Hindlimb muscle (tissue), 1 donor: Measurements from ENCODE around the gene SLC27A5. TPM values are rescaled to one million over a fixed set of nuclear protein-coding genes. Genes with fewer than 3 reads are reported as not detected.
A peak's percentile ranks its signal among the peaks of the same experiment; 100 is the strongest.
"Not testable (repeated sequence)": the region's sequence is repeated elsewhere in the genome, so short reads cannot be mapped to it uniquely, and the experiment has no call there.

Experiments used
- DNase-seq: peaks from one replicate; pipeline ENCODE4 v3.0.0-alpha.2; 2013
- polyA plus RNA-seq: library from polyadenylated mRNA; unstranded; fragments of 120-200 nt; gene quantifications from one replicate; pipeline ENCODE4 v1.2.1, GENCODE V29; 2013; ENCODE audit not compliant: insufficient read length

The SLC27A5 gene
- polyA plus RNA-seq, 1 donor = 6.1 TPM

DNA sequence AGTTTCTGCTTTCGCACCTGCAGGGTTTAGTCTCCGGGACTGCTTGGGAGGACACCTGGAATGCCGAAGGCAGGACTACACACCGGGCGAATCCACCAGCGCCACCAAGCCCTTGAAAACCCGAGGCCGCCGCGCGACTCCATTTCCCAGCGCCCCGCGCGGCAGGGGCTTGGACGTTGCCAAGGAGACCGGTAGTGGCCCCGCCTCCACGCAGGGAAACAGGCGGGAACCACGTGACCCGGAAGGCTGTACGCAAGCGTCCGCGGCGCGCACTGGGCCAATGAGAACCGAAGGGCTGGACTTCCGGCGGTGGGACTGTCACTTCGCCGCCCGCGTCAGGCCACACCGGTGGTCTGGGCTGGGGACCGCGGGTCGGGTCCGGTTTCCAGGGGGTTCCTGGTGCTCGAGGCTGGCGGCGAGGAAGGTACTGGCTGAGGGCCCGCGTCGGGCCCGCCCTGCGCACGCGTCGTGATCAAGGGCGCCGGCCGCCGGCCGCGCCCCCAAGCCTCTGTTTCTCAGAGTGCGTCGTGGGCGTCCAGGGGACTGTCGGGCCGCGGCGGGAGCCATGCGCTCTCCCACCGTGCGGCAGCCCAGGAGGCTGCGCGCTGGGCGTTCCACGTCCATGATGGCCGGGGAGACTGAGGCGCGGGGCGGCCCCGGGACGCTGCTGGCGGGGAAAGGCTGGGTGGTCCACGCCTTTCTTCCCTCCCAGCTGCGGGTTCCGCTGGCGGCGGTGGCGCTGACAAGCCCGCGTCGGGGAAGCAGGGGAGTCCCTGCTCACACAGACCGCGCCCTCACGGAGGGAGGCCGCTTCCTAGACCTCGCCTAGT lies 44.8 kb downstream of the SLC27A5 start, which contains the start of gene ZNF324:
Gene ZNF324, plus strand, starts transcription at position 321 of the 830 bp plus-strand sequence. CDS start 2,106 bp downstream, outside the sequence.
- peak; percentile 98 for DNase-seq

- DNase-seq = no peak
Observed at GRCh38 chr19:58466089-58466759, 45.6 kb downstream of the SLC27A5 start.

GRCh38 chr19:58460039-58460438 lies 51.8 kb downstream of the SLC27A5 start:
- no peak for DNase-seq

- DNase-seq = no peak
Observed at GRCh38 chr19:58456111-58456510, 55.7 kb downstream of the SLC27A5 start.

DNA sequence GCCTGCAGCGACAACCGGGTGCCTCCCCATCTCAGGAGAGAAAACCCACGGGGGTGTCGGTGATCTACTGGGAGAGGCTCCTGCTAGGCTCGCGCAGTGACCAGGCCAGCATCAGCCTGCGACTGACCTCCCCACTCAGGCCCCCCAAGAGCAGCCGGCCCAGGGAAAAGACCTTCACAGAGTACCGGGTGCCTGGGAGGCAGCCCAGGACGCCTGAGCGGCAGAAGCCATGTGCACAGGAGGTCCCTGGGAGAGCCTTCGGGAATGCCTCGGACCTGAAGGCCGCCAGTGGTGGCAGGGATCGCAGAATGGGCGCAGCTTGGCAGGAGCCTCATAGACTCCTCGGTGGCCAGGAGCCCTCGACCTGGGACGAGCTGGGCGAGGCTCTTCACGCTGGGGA lies 56.5 kb downstream of the SLC27A5 start:
- DNase-seq = no peak

GRCh38 chr19:58453743-58454142 lies 58.0 kb downstream of the SLC27A5 start:
- DNase-seq = no peak

- peak; percentile 97 for DNase-seq
Observed at GRCh38 chr19:58451358-58452101, 60.3 kb downstream of the SLC27A5 start, which contains the start of gene ZNF324B. Gene ZNF324B (plus strand): TSS chr19:58451622. CDS start chr19:58453702, 2,080 bp downstream.

DNA sequence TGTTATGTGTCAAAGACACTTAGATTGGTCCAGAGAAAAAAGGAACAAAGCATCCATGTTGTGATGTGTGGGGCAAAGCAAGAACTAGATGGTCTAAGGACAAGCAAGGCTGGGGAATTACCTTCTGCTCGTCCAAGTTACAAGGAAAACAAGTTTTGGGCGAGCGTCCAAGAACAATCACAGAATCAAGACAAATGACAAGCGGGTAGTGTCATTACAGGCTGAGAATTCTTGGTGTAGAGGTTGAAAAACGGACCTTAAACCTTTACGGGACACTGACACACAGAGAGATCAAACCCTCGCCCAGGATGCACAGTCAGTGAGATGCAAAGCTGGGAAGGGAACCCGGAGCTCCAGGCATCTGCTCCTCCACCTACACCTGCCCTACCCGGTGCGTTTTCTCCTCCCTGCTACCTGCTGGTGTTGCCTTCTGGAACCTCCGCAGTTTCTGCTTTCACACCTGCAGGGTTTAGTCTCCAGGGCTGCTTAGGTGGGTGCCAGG lies 60.9 kb downstream of the SLC27A5 start:
- no peak for DNase-seq

GRCh38 chr19:58449980-58450379 lies 61.8 kb downstream of the SLC27A5 start:
- DNase-seq = not testable (repeated sequence)

DNA sequence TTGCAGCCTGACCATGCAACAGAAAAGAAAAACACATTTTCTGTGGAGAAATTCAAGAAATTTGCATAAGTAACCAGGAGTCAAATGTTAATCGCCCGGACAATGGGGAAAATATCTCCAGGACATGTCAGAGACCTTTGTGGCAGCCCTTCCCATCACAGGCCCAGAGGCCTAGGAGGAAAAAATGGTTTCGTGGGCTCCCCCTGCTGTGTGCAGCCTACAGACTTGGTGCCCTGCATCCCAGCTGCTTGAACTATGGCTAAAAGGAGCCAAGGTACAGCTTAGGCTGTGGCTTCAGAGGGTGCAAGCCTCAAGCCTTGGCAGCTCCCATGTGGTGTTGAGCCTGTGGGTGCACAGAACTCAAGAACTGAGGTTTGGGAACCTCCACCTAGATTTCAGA lies 62.9 kb downstream of the SLC27A5 start:
- not testable (repeated sequence) for DNase-seq

Other genes with a start within 250 kb of the SLC27A5 start
- gene ZNF8, start 233.0 kb downstream of the SLC27A5 start, polyA plus RNA-seq = 5.7 TPM
- 33.0 TPM for gene ERVK3-1, start 206.6 kb downstream of the SLC27A5 start, polyA plus RNA-seq
- 3.2 TPM for gene ZSCAN22, start 185.0 kb downstream of the SLC27A5 start, polyA plus RNA-seq
- 2.6 TPM for gene A1BG, start 158.5 kb downstream of the SLC27A5 start, polyA plus RNA-seq
- gene ZNF497, start 149.2 kb downstream of the SLC27A5 start, polyA plus RNA-seq = 2.4 TPM
- 1.6 TPM for gene ZNF837, start 131.0 kb downstream of the SLC27A5 start, polyA plus RNA-seq
- gene RPS5, start 124.7 kb downstream of the SLC27A5 start, polyA plus RNA-seq = 1,753 TPM
- gene RNF225, start 116.3 kb downstream of the SLC27A5 start, polyA plus RNA-seq = not detected
- gene ZNF584, start 103.3 kb downstream of the SLC27A5 start, polyA plus RNA-seq = 5.4 TPM
- gene ZNF132, start 71.8 kb downstream of the SLC27A5 start, polyA plus RNA-seq = 6.1 TPM
- gene ZNF324B, start 60.4 kb downstream of the SLC27A5 start, polyA plus RNA-seq = 4.0 TPM
- gene ZNF324, start 44.9 kb downstream of the SLC27A5 start, polyA plus RNA-seq = 6.3 TPM
- gene ZNF446, start 35.6 kb downstream of the SLC27A5 start, polyA plus RNA-seq = 8.7 TPM
- gene ZBTB45, start 7.8 kb upstream of the SLC27A5 start, polyA plus RNA-seq = 11.6 TPM
- 357 TPM for gene TRIM28, start 32.1 kb upstream of the SLC27A5 start, polyA plus RNA-seq
- 77.9 TPM for gene CHMP2A, start 43.1 kb upstream of the SLC27A5 start, polyA plus RNA-seq
- 74.0 TPM for gene UBE2M, start 46.6 kb upstream of the SLC27A5 start, polyA plus RNA-seq
- 19.9 TPM for gene MZF1, start 61.3 kb upstream of the SLC27A5 start, polyA plus RNA-seq